Measurements from ENCODE around the gene DGCR6.
"Not testable (repeated sequence)": the region's sequence is repeated elsewhere in the genome, so short reads cannot be mapped to it uniquely, and the experiment has no call there.

DNA sequence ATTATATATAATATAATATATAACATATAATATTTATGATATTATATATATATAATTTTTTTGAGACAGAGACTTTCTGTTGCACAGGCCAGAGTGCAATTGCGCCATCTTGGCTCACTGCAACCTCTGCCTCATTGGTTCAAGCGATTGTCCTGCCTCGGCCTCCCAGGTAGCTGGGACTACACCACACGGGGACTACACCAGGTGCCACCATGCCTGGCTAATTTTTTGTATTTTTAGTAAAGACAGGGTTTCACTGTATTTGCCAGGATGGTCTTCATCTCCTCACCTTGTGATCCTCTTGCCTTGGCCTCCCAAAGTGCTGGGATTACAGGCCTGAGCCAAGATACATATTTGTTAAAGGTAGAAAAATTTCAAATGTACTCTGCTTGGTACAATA, 12.3 kb upstream of the DGCR6 start:
- TF ChIP-seq, protein P1, sequence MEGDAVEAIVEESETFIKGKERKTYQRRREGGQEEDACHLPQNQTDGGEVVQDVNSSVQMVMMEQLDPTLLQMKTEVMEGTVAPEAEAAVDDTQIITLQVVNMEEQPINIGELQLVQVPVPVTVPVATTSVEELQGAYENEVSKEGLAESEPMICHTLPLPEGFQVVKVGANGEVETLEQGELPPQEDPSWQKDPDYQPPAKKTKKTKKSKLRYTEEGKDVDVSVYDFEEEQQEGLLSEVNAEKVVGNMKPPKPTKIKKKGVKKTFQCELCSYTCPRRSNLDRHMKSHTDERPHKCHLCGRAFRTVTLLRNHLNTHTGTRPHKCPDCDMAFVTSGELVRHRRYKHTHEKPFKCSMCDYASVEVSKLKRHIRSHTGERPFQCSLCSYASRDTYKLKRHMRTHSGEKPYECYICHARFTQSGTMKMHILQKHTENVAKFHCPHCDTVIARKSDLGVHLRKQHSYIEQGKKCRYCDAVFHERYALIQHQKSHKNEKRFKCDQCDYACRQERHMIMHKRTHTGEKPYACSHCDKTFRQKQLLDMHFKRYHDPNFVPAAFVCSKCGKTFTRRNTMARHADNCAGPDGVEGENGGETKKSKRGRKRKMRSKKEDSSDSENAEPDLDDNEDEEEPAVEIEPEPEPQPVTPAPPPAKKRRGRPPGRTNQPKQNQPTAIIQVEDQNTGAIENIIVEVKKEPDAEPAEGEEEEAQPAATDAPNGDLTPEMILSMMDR (conservative IDR thresholded peaks at IDR 0.05; ENCODE audit: low read length): not testable (repeated sequence)
- TF ChIP-seq EZH2phosphoT487 (IDR thresholded peaks at IDR 0.05; ENCODE audit: borderline replicate concordance, low read depth, low read length): not testable (repeated sequence)
